Measurements from ENCODE around the gene DST.

- TF ChIP-seq CTCF (IDR thresholded peaks at IDR 0.05) (no peak), EZH2 (IDR thresholded peaks at IDR 0.05) (no peak)
Observed at GRCh38 chr6:56573624-56574023, 69.1 kb downstream of the DST start.
